DND-41 (cell line): ENCODE data around the gene APPL1.

Experiments
- ATAC-seq: fragments of 200-7000 bp; cut with Tn5 transposase; 3 replicates; pipeline ENCODE4 v1.9.1; 2021; ENCODE audit warnings: low read depth; ENCODE audit not compliant: insufficient read depth
- DNase-seq: peaks from one replicate; pipeline ENCODE4 v3.0.0-alpha.2; 2020
- H2AFZ ChIP-seq: 2 replicates; pipeline ENCODE4 v1.6.0; 2012; ENCODE audit warnings: low read depth, low read length
- H3K27ac ChIP-seq: 2 replicates; pipeline ENCODE4 v1.5.1; 2012; ENCODE audit warnings: low read length, inconsistent platforms
- H3K27me3 ChIP-seq: fragments of 200-600 bp; sonication (generic); 2 replicates; pipeline ENCODE4 v1.6.0; 2012; ENCODE audit warnings: low read length, mild to moderate bottlenecking, inconsistent platforms; ENCODE audit not compliant: insufficient read depth, poor library complexity
- H3K36me3 ChIP-seq: 2 replicates; pipeline ENCODE4 v1.5.1; 2012; ENCODE audit warnings: low read length, inconsistent platforms; ENCODE audit not compliant: insufficient read depth
- H3K4me1 ChIP-seq: 2 replicates; pipeline ENCODE4 v1.5.1; 2012; ENCODE audit warnings: mild to moderate bottlenecking, low read length; ENCODE audit not compliant: insufficient read depth
- H3K4me2 ChIP-seq: 2 replicates; pipeline ENCODE4 v1.6.0; 2012; ENCODE audit warnings: mild to moderate bottlenecking, moderate library complexity, low read length, inconsistent platforms; ENCODE audit not compliant: insufficient read depth
- H3K4me3 ChIP-seq, 2 experiments: fragments of 200-600 bp in 1 of 2; shearing (Covaris generic) in 1 of 2; 2 replicates each; pipeline ENCODE4 v1.5.1; 2012 to 2016; ENCODE audit warnings: inconsistent platforms in 2 of 2, low read length in 2 of 2, mild to moderate bottlenecking in 2 of 2, low read depth in 1 of 2, moderate library complexity in 1 of 2
- H3K79me2 ChIP-seq: 2 replicates; pipeline ENCODE4 v1.6.0; 2012; ENCODE audit warnings: low read length, inconsistent platforms; ENCODE audit not compliant: insufficient read depth
- H3K9ac ChIP-seq: 2 replicates; pipeline ENCODE4 v1.6.0; 2012; ENCODE audit warnings: low read depth, mild to moderate bottlenecking, inconsistent platforms, low read length, moderate library complexity
- H3K9me3 ChIP-seq: 2 replicates; pipeline ENCODE4 v1.5.1; 2012; ENCODE audit warnings: low read length, moderate library complexity, mild to moderate bottlenecking, inconsistent platforms; ENCODE audit not compliant: insufficient read depth, severe bottlenecking
- H4K20me1 ChIP-seq: 2 replicates; pipeline ENCODE4 v1.6.0; 2012; ENCODE audit warnings: low read length; ENCODE audit not compliant: insufficient read depth
- EZH2 ChIP-seq: IDR thresholded peaks from 3 replicates; pipeline ENCODE4 v1.6.1; 2012; ENCODE audit warnings: borderline replicate concordance, low read depth, mild to moderate bottlenecking, moderate library complexity, low read length, inconsistent platforms; ENCODE audit not compliant: severe bottlenecking
- TF ChIP-seq, protein P1 (sequence below): IDR thresholded peaks from 2 replicates; pipeline ENCODE4 v1.5.1; 2012; ENCODE audit warnings: borderline replicate concordance, low read length, moderate library complexity, mild to moderate bottlenecking; ENCODE audit not compliant: poor library complexity, severe bottlenecking; ENCODE audit errors: extremely low read depth

APPL1 gene, protein sequence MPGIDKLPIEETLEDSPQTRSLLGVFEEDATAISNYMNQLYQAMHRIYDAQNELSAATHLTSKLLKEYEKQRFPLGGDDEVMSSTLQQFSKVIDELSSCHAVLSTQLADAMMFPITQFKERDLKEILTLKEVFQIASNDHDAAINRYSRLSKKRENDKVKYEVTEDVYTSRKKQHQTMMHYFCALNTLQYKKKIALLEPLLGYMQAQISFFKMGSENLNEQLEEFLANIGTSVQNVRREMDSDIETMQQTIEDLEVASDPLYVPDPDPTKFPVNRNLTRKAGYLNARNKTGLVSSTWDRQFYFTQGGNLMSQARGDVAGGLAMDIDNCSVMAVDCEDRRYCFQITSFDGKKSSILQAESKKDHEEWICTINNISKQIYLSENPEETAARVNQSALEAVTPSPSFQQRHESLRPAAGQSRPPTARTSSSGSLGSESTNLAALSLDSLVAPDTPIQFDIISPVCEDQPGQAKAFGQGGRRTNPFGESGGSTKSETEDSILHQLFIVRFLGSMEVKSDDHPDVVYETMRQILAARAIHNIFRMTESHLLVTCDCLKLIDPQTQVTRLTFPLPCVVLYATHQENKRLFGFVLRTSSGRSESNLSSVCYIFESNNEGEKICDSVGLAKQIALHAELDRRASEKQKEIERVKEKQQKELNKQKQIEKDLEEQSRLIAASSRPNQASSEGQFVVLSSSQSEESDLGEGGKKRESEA

DNA sequence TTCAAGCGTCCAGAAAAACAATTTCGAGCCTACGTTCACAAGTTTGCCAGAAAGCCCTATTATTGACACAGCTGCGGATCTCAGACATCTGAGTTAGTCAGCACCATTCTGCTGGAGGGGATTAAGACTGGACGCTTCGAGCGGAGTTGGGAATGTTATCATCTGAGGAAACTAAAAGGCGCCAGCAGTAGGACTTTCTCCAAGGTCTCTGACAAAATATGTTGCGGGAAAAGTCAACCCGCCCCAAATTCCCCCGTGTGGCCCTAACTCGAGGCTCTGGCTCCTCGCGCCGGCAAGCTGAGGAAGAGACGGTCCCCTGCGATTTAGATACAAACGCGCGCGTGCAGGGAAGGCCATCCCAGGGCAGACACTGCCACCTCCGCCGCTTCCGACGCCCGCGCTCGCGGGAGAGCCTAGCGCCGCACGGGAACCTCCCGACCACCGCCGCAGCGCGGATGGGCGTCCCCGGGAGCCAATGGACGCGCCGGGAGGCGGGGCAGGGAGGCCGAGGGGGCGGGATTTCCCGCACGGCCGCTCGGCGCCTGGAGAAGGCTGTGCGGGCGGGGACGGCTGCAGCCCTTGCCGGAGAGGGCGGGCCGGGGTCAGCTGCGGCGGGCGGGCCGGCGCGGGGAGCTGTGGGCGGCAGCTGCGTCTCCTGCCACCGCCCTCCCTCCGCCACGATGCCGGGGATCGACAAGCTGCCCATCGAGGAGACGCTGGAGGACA, at the start of gene APPL1:
Gene APPL1, plus strand, starts transcription at position 526 of the 726 bp plus-strand sequence. Its CDS starts 155 bp downstream, at position 681.
- H4K20me1 ChIP-seq: peaks cover 6% of the 10 kb centered on the region; the same call in 1 of the 2 replicates
- H3K79me2 ChIP-seq: peaks cover 48% of the 10 kb centered on the region
- TF ChIP-seq, protein P1, sequence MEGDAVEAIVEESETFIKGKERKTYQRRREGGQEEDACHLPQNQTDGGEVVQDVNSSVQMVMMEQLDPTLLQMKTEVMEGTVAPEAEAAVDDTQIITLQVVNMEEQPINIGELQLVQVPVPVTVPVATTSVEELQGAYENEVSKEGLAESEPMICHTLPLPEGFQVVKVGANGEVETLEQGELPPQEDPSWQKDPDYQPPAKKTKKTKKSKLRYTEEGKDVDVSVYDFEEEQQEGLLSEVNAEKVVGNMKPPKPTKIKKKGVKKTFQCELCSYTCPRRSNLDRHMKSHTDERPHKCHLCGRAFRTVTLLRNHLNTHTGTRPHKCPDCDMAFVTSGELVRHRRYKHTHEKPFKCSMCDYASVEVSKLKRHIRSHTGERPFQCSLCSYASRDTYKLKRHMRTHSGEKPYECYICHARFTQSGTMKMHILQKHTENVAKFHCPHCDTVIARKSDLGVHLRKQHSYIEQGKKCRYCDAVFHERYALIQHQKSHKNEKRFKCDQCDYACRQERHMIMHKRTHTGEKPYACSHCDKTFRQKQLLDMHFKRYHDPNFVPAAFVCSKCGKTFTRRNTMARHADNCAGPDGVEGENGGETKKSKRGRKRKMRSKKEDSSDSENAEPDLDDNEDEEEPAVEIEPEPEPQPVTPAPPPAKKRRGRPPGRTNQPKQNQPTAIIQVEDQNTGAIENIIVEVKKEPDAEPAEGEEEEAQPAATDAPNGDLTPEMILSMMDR: peak; percentile 25
- TF ChIP-seq EZH2: no peak
- peak within 1 kb of the TSS; percentile 93 for H2AFZ ChIP-seq
- peaks cover 28% of the 10 kb centered on the region for H3K4me1 ChIP-seq
- peak within 1 kb of the TSS; percentile 69 for H3K9ac ChIP-seq
- H3K4me3 ChIP-seq: peak within 1 kb of the TSS; percentile 85 to 87
- peak within 1 kb of the TSS; percentile 74 for H3K27ac ChIP-seq
- no peaks in the 10 kb centered on the region for H3K9me3 ChIP-seq
- DNase-seq: peak; percentile 92
- H3K4me2 ChIP-seq: peak within 1 kb of the TSS; percentile 84
- ATAC-seq: peak; percentile 94
- no peaks in the 10 kb centered on the region for H3K36me3 ChIP-seq
- H3K27me3 ChIP-seq: no peaks in the 10 kb centered on the region

DNA sequence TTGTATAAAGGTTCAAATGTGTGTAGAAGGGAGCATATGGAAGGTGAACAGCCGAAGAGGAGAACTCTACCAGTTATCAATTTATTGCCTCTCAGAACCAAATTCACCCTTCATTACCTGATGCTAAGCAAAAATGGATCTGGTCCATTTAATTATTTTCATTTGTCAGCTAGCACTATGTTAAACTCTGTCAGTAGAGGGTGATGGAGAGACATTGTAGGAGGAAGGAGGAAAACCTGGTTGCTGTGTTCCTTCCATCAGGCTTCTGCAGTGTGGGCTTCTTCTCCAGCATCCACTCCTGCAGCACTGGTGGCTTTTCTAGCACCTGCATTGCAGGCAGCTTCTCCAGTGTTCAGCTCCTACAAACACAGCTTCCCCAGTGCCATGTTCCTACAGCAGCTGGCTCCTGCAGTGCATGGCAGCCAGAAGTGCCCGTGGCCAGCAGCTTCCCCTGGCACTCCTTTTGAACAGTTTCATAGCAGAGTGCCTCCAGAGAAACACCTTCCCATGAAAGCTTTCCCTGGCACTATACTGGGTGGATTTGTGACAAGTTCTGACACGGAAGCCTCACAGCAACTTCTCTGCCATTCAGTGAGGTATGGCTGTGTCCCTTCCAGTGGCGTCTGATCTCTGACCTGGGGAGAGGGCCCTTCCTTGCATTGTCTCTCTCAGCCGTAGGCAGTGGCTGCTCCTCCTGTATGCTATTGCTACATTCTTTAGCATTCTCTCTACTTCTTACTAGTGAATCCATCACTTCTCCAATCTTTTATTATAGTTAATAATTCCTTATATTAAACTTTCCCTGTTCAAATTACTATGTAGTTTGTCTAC, 47.7 kb upstream of the APPL1 start:
- Histone ChIP-seq H3K4me2 (no peak overlapping the region), H3K36me3 (no peaks in the 10 kb centered on the region), H3K27ac (no peak overlapping the region), H3K79me2 (no peaks in the 10 kb centered on the region), H4K20me1 (no peaks in the 10 kb centered on the region), H3K4me3 (no peak overlapping the region), H3K9ac (no peak overlapping the region), H3K4me1 (no peaks in the 10 kb centered on the region), H2AFZ (no peak overlapping the region), H3K27me3 (peaks cover 9% of the 10 kb centered on the region), H3K9me3 (no peaks in the 10 kb centered on the region)
- TF ChIP-seq, protein P1: peak; percentile 45
- TF ChIP-seq EZH2: no peak
- DNase-seq: no peak
- peak; percentile 39; the same call in 1 of the 3 replicates for ATAC-seq

- H4K20me1 ChIP-seq: no peaks in the 10 kb centered on the region
- H3K9ac ChIP-seq: no peak overlapping the region
- peaks cover 10% of the 10 kb centered on the region for H3K27me3 ChIP-seq
- H3K4me2 ChIP-seq: no peak overlapping the region
- no peaks in the 10 kb centered on the region for H3K4me1 ChIP-seq
- TF ChIP-seq EZH2: no peak
- TF ChIP-seq, protein P1: no peak
- DNase-seq (no peak), ATAC-seq (no peak)
- no peak overlapping the region for H3K27ac ChIP-seq
- H2AFZ ChIP-seq: no peak overlapping the region
- H3K4me3 ChIP-seq: no peak overlapping the region
- no peaks in the 10 kb centered on the region for H3K36me3 ChIP-seq
- no peaks in the 10 kb centered on the region for H3K79me2 ChIP-seq
- no peaks in the 10 kb centered on the region for H3K9me3 ChIP-seq
These were observed 43.0 kb upstream of the APPL1 start for GRCh38 chr3:57184526-57184925.
